PC-3 (cell line): ENCODE results near the gene MYADM. TPM values are rescaled to one million over a fixed set of nuclear protein-coding genes. Genes with fewer than 3 reads are reported as not detected.

Source experiments
- ATAC-seq: fragments of 200-7000 bp; cut with Tn5 transposase; 2 replicates; pipeline ENCODE4 v1.9.1; 2020; ENCODE audit warnings: mild to moderate bottlenecking, moderate library complexity
- BruUV-seq: library from RNA; stranded (reverse); fragments of 400-500 nt; replicated peaks from 2 replicates; lab custom pipeline; 2021; lab: Mats Ljungman, UMichigan
- CTCF ChIA-PET: fragments of 300-600 bp; sonication (Branson Sonifier 250); formaldehyde crosslinking; loops from one replicate; lab custom pipeline; 2022; ENCODE audit warnings: antibody characterized with exemption; lab: Charles Lee
- POLR2A ChIA-PET: fragments of 300-600 bp; sonication (Branson Sonifier 250); formaldehyde crosslinking; loops from one replicate; lab custom pipeline; 2022; ENCODE audit warnings: antibody characterized with exemption; ENCODE audit not compliant: unreplicated experiment; lab: Charles Lee
- DNase-seq: peaks from one replicate; pipeline ENCODE4 v3.0.0-alpha.2; 2015
- H2AFZ ChIP-seq: fragments of 300-600 bp; sonication (generic); 2 replicates; pipeline ENCODE4 v1.6.0; 2016; ENCODE audit warnings: antibody characterized with exemption, low read length
- H3F3A ChIP-seq: fragments of 300-600 bp; sonication (generic); one replicate; pipeline ENCODE4 v1.6.0; 2017; ENCODE audit warnings: antibody characterized with exemption, low read length, control low read depth, mild to moderate bottlenecking; ENCODE audit not compliant: unreplicated experiment
- H3K27ac ChIP-seq: fragments of 300-600 bp; sonication (generic); 2 replicates; pipeline ENCODE4 v1.5.1; 2016; ENCODE audit warnings: mild to moderate bottlenecking, low read length
- H3K27me3 ChIP-seq: fragments of 300-600 bp; sonication (generic); 2 replicates; pipeline ENCODE4 v1.6.1; 2016; ENCODE audit warnings: low read length, mixed read lengths
- H3K36me3 ChIP-seq: fragments of 300-600 bp; sonication (generic); 2 replicates; pipeline ENCODE4 v1.6.1; 2016; ENCODE audit warnings: low read depth, mixed run types, low read length, mixed read lengths
- H3K4me1 ChIP-seq: fragments of 300-600 bp; sonication (generic); 2 replicates; pipeline ENCODE4 v1.5.1; 2016; ENCODE audit warnings: low read length; ENCODE audit not compliant: insufficient read depth
- H3K4me2 ChIP-seq: fragments of 300-600 bp; sonication (generic); 2 replicates; pipeline ENCODE4 v1.6.0; 2016; ENCODE audit warnings: low read length
- H3K4me3 ChIP-seq: fragments of 300-600 bp; sonication (generic); 2 replicates; pipeline ENCODE4 v1.5.1; 2016; ENCODE audit warnings: mild to moderate bottlenecking, low read length, mixed read lengths
- H3K79me2 ChIP-seq: fragments of 300-600 bp; sonication (generic); 2 replicates; pipeline ENCODE4 v1.6.1; 2017; ENCODE audit warnings: low read length, mixed read lengths
- H3K9ac ChIP-seq: fragments of 300-600 bp; sonication (generic); 2 replicates; pipeline ENCODE4 v1.6.0; 2016; ENCODE audit warnings: mild to moderate bottlenecking, low read length
- H3K9me2 ChIP-seq: fragments of 300-600 bp; sonication (generic); replicated peaks from 2 replicates; pipeline ENCODE4 v1.6.1; 2016; ENCODE audit warnings: mixed run types, low read length, mixed read lengths
- H3K9me3 ChIP-seq: fragments of 300-600 bp; sonication (generic); 2 replicates; pipeline ENCODE4 v1.6.1; 2016; ENCODE audit warnings: low read length, mixed read lengths
- H4K20me1 ChIP-seq: fragments of 300-600 bp; sonication (generic); 2 replicates; pipeline ENCODE4 v1.6.1; 2016; ENCODE audit warnings: low read length, mixed read lengths
- CTCF ChIP-seq: fragments of 300-600 bp; sonication (generic); conservative IDR thresholded peaks from 2 replicates; pipeline ENCODE4 v1.5.1; 2017; ENCODE audit warnings: antibody characterized with exemption, low read depth, mild to moderate bottlenecking, low read length
- EZH2 ChIP-seq: fragments of 300-600 bp; sonication (generic); IDR thresholded peaks from one replicate; pipeline ENCODE4 v1.6.1; 2017; ENCODE audit warnings: antibody characterized with exemption, mild to moderate bottlenecking, low read length; ENCODE audit not compliant: unreplicated experiment
- EZH2phosphoT487 ChIP-seq: fragments of 300-600 bp; sonication (generic); IDR thresholded peaks from 2 replicates; pipeline ENCODE4 v1.6.1; 2018; ENCODE audit warnings: mild to moderate bottlenecking, antibody characterized with exemption, low read length, borderline replicate concordance
- intact Hi-C: fragments of 100-400 bp; cut with micrococcal nuclease; formaldehyde crosslinking; loops from 2 replicates; pipeline ENCODE4 v1.9.0; 2023
- total RNA-seq: library from RNA; depleted of rRNA; stranded (reverse); fragments of >200 nt; gene quantifications from 2 replicates; pipeline ENCODE4 v1.2.3, GENCODE V29; 2014

Gene MYADM
- total RNA-seq, 1 experiment from 2014 or later: 63.5 TPM

- Histone ChIP-seq H3K9me2 (no peaks in the 10 kb centered on the region), H3K27me3 (peaks cover 33% of the 10 kb centered on the region), H3K4me3 (peak within 1 kb of the TSS; percentile 65), H3F3A (no peaks in the 10 kb centered on the region), H4K20me1 (no peaks in the 10 kb centered on the region), H3K36me3 (no peaks in the 10 kb centered on the region), H3K79me2 (no peaks in the 10 kb centered on the region), H3K9me3 (no peaks in the 10 kb centered on the region), H3K27ac (no peak within 1 kb of the TSS), H3K4me1 (peaks cover 20% of the 10 kb centered on the region), H3K4me2 (peak within 1 kb of the TSS; percentile 89), H3K9ac (no peak within 1 kb of the TSS), H2AFZ (peak within 1 kb of the TSS; percentile 58)
- BruUV-seq: no TSS peak
- CTCF ChIA-PET: interaction anchor here (1.0 to 1.4 kb wide), 3 partner anchors 66 to 148 kb away, joined by 4 to 8 read pairs (median 6); no protein-coding TSS in a partner anchor
- DNase-seq (peak; percentile 52), ATAC-seq (peak; percentile 37)
- POLR2A ChIA-PET: no interaction called here
- intact Hi-C loops: loop anchor here (1.0 kb wide), 2 partner anchors 39 to 143 kb away; no protein-coding TSS in a partner anchor
- TF ChIP-seq EZH2phosphoT487: no peak
- no peak for TF ChIP-seq EZH2
- peak; percentile 67 for TF ChIP-seq CTCF
Observed at GRCh38 chr19:53881482-53882390, 14.1 kb downstream of the MYADM start, which contains the start of gene PRKCG. Gene PRKCG, plus strand, starts transcription at chr19:53882197. Its CDS starts 298 bp downstream, at chr19:53882495.

- peak overlapping the region; percentile 89 for H3K4me2 ChIP-seq
- ChIA-PET CTCF (interaction anchor here (1.4 kb wide), 1 partner anchor 147 kb away, joined by 6 read pairs; no protein-coding TSS in a partner anchor), POLR2A (no interaction called here)
- H3K9me3 ChIP-seq: no peaks in the 10 kb centered on the region
- peak overlapping the region; percentile 65 for H3K4me3 ChIP-seq
- no peak overlapping the region for H3K9ac ChIP-seq
- H3K4me1 ChIP-seq: peaks cover 20% of the 10 kb centered on the region
- no peaks in the 10 kb centered on the region for H3K79me2 ChIP-seq
- BruUV-seq: no TSS peak
- no peaks in the 10 kb centered on the region for H3K36me3 ChIP-seq
- DNase-seq (no peak), ATAC-seq (no peak)
- no peaks in the 10 kb centered on the region for H3K9me2 ChIP-seq
- no peak overlapping the region for H3K27ac ChIP-seq
- TF ChIP-seq CTCF: 0 out of 2 replicates have a peak, but pooled peaks have one; percentile 29
- TF ChIP-seq EZH2phosphoT487: no peak
- no peaks in the 10 kb centered on the region for H4K20me1 ChIP-seq
- peaks cover 33% of the 10 kb centered on the region for H3K27me3 ChIP-seq
- no peaks in the 10 kb centered on the region for H3F3A ChIP-seq
- H2AFZ ChIP-seq: peak overlapping the region; percentile 58; the same call in 1 of the 2 replicates
- intact Hi-C loops: no loop called here
Observed at GRCh38 chr19:53882391-53883050, 14.8 kb downstream of the MYADM start.
